GM12892 (cell line): ENCODE results near the gene SPATA2.
"Not testable (repeated sequence)": the region's sequence is repeated elsewhere in the genome, so short reads cannot be mapped to it uniquely, and the experiment has no call there.

Experiments used
- POLR2A ChIP-seq: IDR thresholded peaks from 2 replicates; pipeline ENCODE4 v1.6.1; 2011; ENCODE audit warnings: low read depth, low read length, control low read depth
- POLR2AphosphoS5 ChIP-seq: IDR thresholded peaks from 2 replicates; pipeline ENCODE4 v1.6.1; 2011; ENCODE audit warnings: low read depth, low read length, control low read depth
- TAF1 ChIP-seq: IDR thresholded peaks from 2 replicates; pipeline ENCODE4 v1.6.1; 2011; ENCODE audit warnings: low read depth, mild to moderate bottlenecking, control low read depth, low read length, borderline replicate concordance

GRCh38 chr20:49895474-49896093 is 19.7 kb downstream of the SPATA2 start:
- TF ChIP-seq POLR2AphosphoS5, POLR2A, TAF1: not testable (repeated sequence)
